DMS79 treated with DMSO at 0.1 percent for 48 hours (cell line): Measurements from ENCODE around the gene PROCA1.

ENCODE experiments used
- DNase-seq: peaks from one replicate; lab custom pipeline; 2025; lab: John Stamatoyannopoulos, UW

The PROCA1 gene

GRCh38 chr17:28707339-28707720, 4.4 kb downstream of the PROCA1 start:
- no peak for DNase-seq

- no peak for DNase-seq
Observed at GRCh38 chr17:28706471-28707338, 5.0 kb downstream of the PROCA1 start.

- DNase-seq = no peak
Observed at GRCh38 chr17:28705728-28706334, 5.9 kb downstream of the PROCA1 start.

DNA sequence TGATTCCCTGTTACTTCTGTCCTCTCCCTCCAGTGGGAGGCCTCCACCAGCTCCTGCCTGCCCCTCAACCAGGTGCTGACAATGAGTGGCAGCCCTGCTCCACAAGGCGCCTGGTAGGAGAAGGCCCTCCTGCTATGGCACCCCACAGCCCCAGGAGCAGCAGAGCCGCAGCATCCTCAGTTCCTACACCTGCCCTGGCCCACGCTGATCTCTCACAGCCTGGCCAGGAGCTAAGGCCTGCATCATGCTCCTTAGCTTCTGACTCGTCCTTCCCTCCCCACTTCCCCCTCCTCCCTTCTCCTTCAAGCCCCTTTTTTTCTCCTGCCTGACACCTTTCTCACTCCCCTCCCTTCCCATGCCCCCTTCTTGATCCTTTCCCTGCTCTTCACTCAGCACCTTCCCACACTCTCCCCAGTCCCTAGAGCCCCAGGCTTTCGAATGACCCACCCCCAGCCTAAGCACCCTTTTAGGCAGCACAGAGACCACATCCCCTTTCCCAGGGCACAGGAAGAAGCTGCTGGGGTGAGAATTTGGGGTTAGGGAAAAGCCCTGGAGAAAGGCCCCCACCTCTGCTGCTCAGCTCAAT, 6.5 kb downstream of the PROCA1 start:
- no peak for DNase-seq

DNA sequence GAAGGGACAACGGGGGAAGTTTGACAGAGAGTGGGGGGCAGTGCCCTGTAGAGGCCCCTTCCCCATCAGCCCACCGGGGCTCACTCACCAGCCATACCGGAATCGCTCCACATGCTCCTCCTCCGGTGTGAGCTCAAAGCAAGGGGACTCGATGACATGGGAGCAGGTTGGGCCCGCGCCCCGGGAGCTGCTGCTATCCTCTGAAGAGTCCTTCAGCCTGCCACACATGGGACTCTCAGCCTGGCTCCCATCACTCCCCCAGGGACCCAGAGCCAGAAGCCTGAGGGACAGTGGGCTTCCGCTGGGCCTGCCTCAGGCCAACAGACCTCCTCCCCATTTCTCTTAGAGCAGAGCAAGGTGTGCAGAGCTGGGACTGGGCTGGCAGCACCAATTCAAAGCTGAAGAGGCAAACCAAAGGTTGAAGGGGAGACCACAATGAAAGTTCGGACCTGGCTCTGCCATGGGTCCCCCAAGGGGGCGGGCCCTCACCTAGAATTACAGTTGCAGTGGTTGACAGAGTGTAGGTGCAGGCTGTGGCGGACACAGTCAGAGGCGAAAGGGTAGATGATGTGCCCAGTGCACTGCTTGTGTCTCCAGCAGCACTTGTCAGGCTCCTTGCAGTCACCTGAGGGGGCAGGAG, 7.3 kb downstream of the PROCA1 start:
- DNase-seq = no peak

DNA sequence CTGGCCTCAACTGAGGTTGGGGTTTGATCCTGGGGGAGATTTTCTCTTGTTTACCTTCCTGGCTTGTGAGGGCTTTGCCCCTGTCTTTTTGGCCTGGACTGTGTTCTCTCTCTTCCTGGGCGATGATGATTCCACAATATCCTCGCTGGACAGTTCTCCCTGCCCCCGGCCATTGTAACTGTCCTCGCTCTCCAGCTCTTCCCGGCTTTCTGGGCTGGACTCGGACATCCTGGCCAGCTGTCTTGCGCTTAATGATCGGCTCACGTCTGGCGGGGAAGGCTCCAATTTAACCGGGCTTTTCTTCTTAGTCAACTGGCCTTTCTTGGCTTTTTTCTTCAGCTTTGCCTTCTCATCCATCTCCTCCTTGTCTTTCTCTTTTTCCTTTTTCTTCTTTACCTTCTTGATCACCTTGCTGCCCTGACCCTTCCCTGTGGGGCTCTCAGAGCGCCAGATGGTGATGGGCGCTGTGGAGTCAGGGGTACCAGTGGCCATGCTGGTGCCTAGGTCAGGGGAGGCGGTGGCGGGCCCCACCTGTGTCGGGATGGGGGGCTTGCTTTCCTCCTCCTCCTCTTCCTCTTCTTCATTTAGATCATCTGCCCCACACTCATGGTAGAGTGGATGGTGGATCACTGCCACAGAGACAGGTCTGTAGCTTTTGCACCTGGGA, 8.0 kb downstream of the PROCA1 start:
- no peak for DNase-seq

GRCh38 chr17:28702752-28703150, 8.9 kb downstream of the PROCA1 start:
- DNase-seq = no peak

- DNase-seq = peak; percentile 52
Observed at GRCh38 chr17:28702026-28702751, 9.5 kb downstream of the PROCA1 start.

- no peak for DNase-seq
Observed at GRCh38 chr17:28700830-28701492, 10.7 kb downstream of the PROCA1 start.

DNA sequence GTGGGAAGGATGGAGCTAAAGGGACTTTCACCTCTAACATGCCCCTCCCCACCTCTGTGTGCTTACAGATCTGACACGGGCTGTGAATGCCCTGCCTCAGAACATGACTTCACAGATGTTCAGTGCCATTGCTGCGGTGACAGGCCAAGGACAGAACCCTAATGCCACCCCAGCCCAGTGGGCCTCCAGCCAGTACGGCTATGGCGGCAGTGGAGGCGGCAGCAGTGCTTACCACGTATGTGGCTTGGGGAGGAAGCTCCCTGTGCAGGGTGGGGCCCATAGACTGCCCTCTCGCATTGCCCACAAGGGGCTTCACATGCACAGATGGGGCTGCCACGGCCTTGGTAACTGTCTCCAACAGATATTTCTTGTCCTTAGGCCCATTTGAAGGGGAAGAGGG, 11.4 kb downstream of the PROCA1 start:
- DNase-seq = no peak

- no peak for DNase-seq
Observed at GRCh38 chr17:28698253-28698941, 13.3 kb downstream of the PROCA1 start.

- DNase-seq = no peak
Observed at GRCh38 chr17:28693869-28694268, 17.8 kb downstream of the PROCA1 start.

DNA sequence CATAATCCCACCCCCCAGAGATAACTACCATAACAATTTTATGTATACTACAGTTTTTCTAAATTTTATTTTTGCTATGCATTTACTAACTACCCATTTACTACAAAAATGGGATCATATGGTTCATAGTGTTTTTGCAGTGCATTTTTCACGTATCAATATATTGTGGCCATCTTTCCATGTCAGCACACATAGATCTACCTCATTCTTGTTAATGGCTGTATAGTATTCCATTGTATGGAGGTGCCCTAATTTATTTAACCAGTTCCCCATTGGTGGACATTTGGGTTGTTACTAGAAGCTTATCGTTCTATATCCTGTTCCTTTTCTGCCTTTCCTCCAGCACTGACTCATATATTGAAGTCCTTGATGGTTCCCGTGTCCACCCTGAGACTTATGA, 22.7 kb downstream of the PROCA1 start:
- no peak for DNase-seq

DNA sequence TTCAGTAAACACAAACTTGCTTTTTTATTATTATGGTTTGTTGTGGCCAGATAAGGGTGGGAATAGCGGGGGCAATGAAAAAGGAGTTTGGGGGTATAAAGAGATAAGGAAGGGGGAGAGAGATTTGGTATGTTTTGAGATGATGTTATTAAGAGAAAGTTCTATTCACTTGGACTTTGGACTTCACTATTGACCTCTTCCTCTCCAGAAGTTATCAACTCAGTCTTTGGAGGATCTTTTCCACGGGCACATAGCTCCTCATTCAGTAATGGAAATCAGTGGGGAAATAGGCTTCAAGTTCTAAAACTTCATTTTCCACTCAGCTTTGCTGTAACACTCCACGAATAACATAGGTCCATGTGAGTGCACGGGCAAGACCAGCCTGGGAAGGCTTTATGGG, 23.2 kb downstream of the PROCA1 start:
- no peak for DNase-seq

DNA sequence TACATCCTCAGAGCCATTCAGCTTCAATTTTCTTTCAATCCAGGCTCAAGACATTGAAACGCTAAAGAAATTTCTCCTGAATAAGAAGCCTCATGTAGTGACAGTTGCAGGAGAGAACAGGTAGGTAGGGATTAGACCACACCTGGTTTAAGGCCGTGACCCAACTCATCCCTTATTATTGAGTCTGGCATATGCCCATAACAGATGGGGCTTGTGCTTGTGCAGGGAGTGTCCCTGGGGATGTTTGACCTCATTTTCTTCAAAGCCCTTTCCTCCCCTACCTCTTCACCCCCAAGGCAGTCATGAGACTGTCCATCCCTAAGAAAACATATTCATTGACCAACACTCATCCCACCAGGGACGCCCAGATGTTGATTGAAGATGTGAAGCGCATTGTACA, 25.4 kb downstream of the PROCA1 start:
- DNase-seq = no peak

DNA sequence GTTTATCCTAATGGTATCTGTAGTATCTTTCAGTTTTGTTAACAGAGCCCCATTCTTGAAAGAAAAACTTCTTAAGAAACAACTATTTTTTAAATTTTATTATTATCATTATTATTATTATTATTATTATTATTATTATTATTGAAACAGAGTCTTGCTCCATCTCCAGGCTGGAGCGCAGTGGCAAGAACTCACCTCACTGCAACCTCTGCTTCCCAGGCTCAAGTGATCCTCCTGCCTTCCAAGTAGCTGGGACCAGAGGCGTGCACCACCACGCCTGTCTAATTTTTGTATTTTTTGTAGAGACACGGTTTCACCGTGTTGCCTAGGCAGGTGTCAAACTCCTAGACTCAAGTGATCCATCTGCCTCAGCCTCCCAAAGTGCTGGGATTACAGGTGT, 26.3 kb downstream of the PROCA1 start:
- no peak for DNase-seq

DNA sequence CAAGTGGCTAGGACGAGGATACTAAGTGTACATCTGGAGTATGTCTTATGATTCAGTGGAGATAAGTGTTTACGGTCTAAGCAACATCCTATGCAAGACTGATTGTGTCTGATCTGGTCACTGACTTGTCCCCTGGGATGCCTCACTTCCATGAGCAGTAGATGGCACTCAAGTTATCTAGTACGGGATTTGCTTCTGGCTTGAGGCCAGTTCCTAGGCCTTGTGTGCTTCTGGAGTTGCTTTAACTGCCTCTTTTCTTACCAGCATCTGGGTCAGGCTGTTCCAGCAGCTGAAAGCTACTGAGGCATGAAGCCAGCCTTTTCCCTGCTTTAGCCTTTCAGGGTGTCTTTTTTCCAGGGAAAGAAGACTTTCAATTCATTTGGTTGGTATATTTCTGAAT, 26.7 kb downstream of the PROCA1 start:
- peak; percentile 98 for DNase-seq

GRCh38 chr17:28682655-28683054, 29.0 kb downstream of the PROCA1 start:
- no peak for DNase-seq

GRCh38 chr17:28675980-28676379, 35.7 kb downstream of the PROCA1 start:
- DNase-seq = no peak

GRCh38 chr17:28675490-28675889, 36.2 kb downstream of the PROCA1 start:
- no peak for DNase-seq
